Activated B cell treated with CpG ODN at 0.5 μM for 24 hours (primary cell): ENCODE measurements around the gene PIGM. TPM values are rescaled to one million over a fixed set of nuclear protein-coding genes. Genes with fewer than 3 reads are reported as not detected.

Experiments used
- ATAC-seq: fragments of 200-7000 bp; cut with Tn5 transposase; one replicate; pipeline ENCODE4 v1.10.0; 2021; ENCODE audit warnings: low read depth, mild to moderate bottlenecking, moderate library complexity
- CTCF ChIA-PET: fragments of 350-600 bp; sonication (Branson Sonifier 250); formaldehyde crosslinking; loops from one replicate; lab custom pipeline; 2021; ENCODE audit warnings: antibody characterized with exemption; lab: Charles Lee
- POLR2A ChIA-PET: fragments of 350-600 bp; sonication (Branson Sonifier 250); formaldehyde crosslinking; loops from one replicate; lab custom pipeline; 2021; ENCODE audit warnings: antibody characterized with exemption; lab: Charles Lee
- DNase-seq: peaks from one replicate; pipeline ENCODE4 v3.0.0; 2022
- H3K27ac Mint-ChIP-seq: one replicate; pipeline ENCODE4 v1.8.0; 2020; ENCODE audit warnings: mixed read lengths
- H3K27me3 Mint-ChIP-seq: one replicate; pipeline ENCODE4 v1.8.0; 2021; ENCODE audit warnings: mixed read lengths
- H3K36me3 Mint-ChIP-seq: one replicate; pipeline ENCODE4 v1.8.0; 2021; ENCODE audit warnings: low read depth, mixed read lengths
- H3K4me1 Mint-ChIP-seq: one replicate; pipeline ENCODE4 v1.8.0; 2021; ENCODE audit warnings: mixed read lengths
- H3K4me3 Mint-ChIP-seq: one replicate; pipeline ENCODE4 v1.8.0; 2020; ENCODE audit warnings: mild to moderate bottlenecking, mixed read lengths
- H3K9me3 Mint-ChIP-seq: one replicate; pipeline ENCODE4 v1.8.0; 2020; ENCODE audit warnings: mixed read lengths
- CTCF ChIP-seq: fragments of 200-600 bp; IDR thresholded peaks from one replicate; pipeline ENCODE4 v1.8.0; 2022; ENCODE audit warnings: antibody characterized with exemption, mild to moderate bottlenecking
- intact Hi-C: fragments of 100-400 bp; cut with micrococcal nuclease; formaldehyde crosslinking; loops from one replicate; pipeline ENCODE4 v1.15.1; 2024
- total RNA-seq: library from RNA; stranded (reverse); gene quantifications from 2 replicates; pipeline ENCODE4 v1.2.3, GENCODE V29; 2022

Gene PIGM
- total RNA-seq, 1 donor from 2014 or later = 5.3 TPM

DNA sequence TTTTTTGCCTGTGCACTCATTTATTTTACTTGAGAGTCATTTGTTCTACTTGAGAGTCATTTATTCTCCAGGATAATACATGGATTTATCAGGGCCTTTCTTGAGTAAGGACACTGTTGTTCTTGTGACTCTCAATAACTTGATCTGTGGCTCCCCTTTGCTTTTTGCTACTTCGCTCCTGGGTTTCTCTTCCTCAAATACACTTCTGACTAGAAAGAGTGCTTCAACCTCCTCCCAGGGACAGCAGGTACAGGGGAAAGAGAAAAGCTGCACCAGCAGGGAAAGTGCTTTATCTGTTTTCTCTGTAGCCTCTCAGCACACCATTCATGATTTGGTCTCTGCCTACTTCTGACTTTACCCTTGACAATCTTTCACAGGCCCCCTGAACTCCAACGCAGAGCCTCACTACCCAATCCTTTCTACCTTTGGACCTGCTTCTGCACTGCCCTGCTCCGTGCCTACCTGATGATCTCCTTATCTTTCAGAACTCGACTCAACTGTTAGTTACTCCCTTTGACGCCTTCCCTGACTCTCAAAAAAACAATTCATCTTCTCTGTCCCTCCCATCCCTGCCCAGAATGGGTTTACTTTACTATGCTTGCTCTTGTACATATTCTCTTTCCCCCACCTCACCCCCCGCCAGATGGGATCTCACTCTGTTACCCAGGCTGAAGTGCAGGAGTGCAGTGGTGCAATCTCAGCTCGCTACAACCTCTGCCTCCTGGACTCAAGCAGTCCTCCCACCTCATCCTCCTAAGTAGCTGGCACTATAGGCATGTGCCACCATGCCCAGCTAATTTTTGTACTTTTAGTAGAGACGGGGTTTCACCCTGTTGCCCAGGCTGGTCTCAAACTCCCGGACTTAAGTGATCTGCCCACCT is 15.6 kb upstream of the PIGM start:
- H3K4me1 Mint-ChIP-seq = peaks cover 12% of the 10 kb centered on the region
- no peak for TF ChIP-seq CTCF
- no peak overlapping the region for H3K27ac Mint-ChIP-seq
- peak overlapping the region; percentile 72 for H3K4me3 Mint-ChIP-seq
- no peak for DNase-seq
- H3K9me3 Mint-ChIP-seq = no peaks in the 10 kb centered on the region
- POLR2A ChIA-PET = interaction anchor here (1.2 kb wide), 2 partner anchors 15 to 35 kb away, joined by 3 read pairs; partner anchors contain the start of gene PIGM
- no peaks in the 10 kb centered on the region for H3K36me3 Mint-ChIP-seq
- peaks cover 29% of the 10 kb centered on the region for H3K27me3 Mint-ChIP-seq
- CTCF ChIA-PET = interaction anchor here (1.0 to 5.0 kb wide), 8 partner anchors 10 to 329 kb away, joined by 3 to 81 read pairs (median 10); partner anchors contain the start of genes KCNJ10, KCNJ9 and PIGM
- ATAC-seq = peak; percentile 49
- intact Hi-C loops = loop anchor here (2.0 kb wide), 1 partner anchor 205 kb away; no protein-coding TSS in a partner anchor

DNA sequence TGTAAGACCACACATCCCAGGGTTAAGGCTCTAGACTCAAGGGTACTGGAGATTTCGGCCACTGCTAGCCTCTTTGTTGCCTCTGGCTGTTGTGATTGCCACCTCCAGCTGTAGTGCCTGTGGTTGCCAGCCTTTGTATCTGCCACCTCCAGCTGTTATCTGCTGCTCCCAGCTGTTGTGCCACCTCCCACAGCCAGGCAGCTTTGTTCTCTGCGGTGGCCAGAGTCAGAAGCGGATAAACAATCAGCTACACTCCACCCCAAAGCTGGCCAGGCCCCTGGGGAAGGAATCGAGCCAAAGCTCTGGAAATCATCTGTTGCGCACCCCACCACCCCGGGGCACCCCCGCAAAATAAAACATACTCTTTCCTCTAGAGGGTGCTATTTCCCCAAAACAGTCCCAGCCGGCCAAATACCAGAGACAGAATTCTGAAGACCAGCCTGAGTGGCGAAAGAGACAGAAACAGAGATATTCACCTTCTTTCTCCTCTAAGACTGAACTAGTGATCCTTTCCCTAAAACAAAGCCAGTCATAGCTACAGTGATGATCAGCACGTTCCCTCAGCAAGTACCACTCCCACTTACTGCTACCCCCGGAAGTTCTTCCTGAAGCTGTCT is 14.8 kb upstream of the PIGM start:
- Mint-ChIP-seq H3K9me3 (no peaks in the 10 kb centered on the region), H3K4me1 (peaks cover 12% of the 10 kb centered on the region), H3K4me3 (peak overlapping the region; percentile 72), H3K27ac (peak overlapping the region; percentile 6), H3K36me3 (no peaks in the 10 kb centered on the region), H3K27me3 (peaks cover 26% of the 10 kb centered on the region)
- CTCF ChIA-PET = interaction anchor here (0.7 to 5.0 kb wide), 15 partner anchors 8 to 330 kb away, joined by 3 to 81 read pairs (median 5); partner anchors contain the start of genes KCNJ10, KCNJ9 and PIGM
- POLR2A ChIA-PET = interaction anchor here (1.2 kb wide), 2 partner anchors 14 to 35 kb away, joined by 3 read pairs; partner anchors contain the start of gene PIGM
- TF ChIP-seq CTCF = no peak
- DNase-seq = no peak
- ATAC-seq = peak; percentile 79
- intact Hi-C loops = loop anchor here (1.0 to 2.0 kb wide), 2 partner anchors 38 to 206 kb away; no protein-coding TSS in a partner anchor

DNA sequence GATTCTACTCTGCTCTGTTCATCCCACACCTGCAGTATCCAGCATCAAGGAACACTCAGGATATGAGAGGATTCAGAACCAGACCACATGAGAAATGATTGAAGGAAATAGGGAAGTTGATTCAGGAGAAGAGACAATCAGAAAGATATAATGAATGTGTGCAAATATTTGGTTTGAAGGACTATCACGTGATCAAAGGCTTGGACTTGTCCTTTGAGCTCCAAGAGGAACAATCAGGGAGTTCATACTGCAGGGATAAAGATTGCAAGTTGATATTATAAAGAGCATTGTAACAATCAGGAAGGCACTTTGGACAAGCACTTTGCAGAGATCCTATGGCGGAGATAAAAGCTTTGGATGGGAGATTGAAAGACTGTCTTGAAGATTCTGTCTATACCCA is 13.9 kb upstream of the PIGM start:
- Mint-ChIP-seq H3K36me3 (no peaks in the 10 kb centered on the region), H3K4me3 (no peak overlapping the region), H3K27ac (no peak overlapping the region), H3K9me3 (no peaks in the 10 kb centered on the region), H3K27me3 (peaks cover 21% of the 10 kb centered on the region), H3K4me1 (peaks cover 12% of the 10 kb centered on the region)
- TF ChIP-seq CTCF = no peak
- ATAC-seq (no peak), DNase-seq (no peak)
- POLR2A ChIA-PET = interaction anchor here (1.2 kb wide), 1 partner anchor 13 kb away, joined by 3 read pairs; the partner anchor contains the start of gene PIGM
- intact Hi-C loops = loop anchor here (1.0 to 2.0 kb wide), 2 partner anchors 39 to 207 kb away; no protein-coding TSS in a partner anchor
- CTCF ChIA-PET = interaction anchor here (0.9 to 5.0 kb wide), 14 partner anchors 8 to 331 kb away, joined by 3 to 81 read pairs (median 6); partner anchors contain the start of genes KCNJ10, KCNJ9 and PIGM

DNA sequence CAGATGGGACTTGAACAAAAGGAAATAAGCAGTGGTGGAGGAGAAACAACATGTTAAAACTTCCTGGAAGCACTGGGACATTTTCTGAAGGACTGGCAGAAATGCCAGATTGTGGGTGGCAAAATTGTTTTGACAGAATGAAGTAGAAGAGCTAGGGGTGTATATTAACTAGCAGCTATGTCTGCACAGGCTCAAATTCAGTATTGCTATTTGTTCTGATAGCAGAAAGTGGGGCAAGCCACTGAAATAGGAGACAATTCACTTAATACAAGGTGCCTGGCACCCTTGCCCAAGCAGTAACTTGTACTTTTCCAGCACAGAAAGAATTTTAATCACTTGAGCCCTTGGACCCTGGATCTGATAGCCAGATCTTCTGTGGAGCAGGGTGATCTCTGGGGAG is 11.8 kb upstream of the PIGM start:
- Mint-ChIP-seq H3K27ac (no peak overlapping the region), H3K4me3 (no peak overlapping the region), H3K27me3 (peaks cover 16% of the 10 kb centered on the region), H3K9me3 (no peaks in the 10 kb centered on the region), H3K36me3 (no peaks in the 10 kb centered on the region), H3K4me1 (peaks cover 12% of the 10 kb centered on the region)
- intact Hi-C loops = no loop called here
- ChIA-PET POLR2A (no interaction called here), CTCF (no interaction called here)
- ATAC-seq (no peak), DNase-seq (no peak)
- TF ChIP-seq CTCF = no peak
